HCT116 (cell line): Measurements from ENCODE around the gene TMPRSS9.

Experiments
- ELF1 ChIP-seq: IDR thresholded peaks from 2 replicates; pipeline ENCODE4 v1.6.1; 2012; ENCODE audit warnings: low read depth, borderline replicate concordance
- EZH2phosphoT487 ChIP-seq: fragments of 200-600 bp; IDR thresholded peaks from 2 replicates; pipeline ENCODE4 v1.6.1; 2018; ENCODE audit warnings: antibody characterized with exemption, borderline replicate concordance
- TF ChIP-seq, protein P1 (sequence below), 3 experiments: fragments of 200-600 bp in 1 of 3; sonication (generic) in 1 of 3; IDR thresholded peaks in 2 of 3; conservative IDR thresholded peaks in 1 of 3; 2 replicates each; pipeline ENCODE4 v1.5.1; 2012 to 2017; ENCODE audit warnings: low read depth in 2 of 3, low read length in 2 of 3, antibody characterized with exemption in 1 of 3, borderline replicate concordance in 1 of 3, control low read depth in 1 of 3, mild to moderate bottlenecking in 1 of 3, mixed read lengths in 1 of 3, mixed run types in 1 of 3, moderate library complexity in 1 of 3; ENCODE audit not compliant: insufficient read depth in 1 of 3

DNA sequence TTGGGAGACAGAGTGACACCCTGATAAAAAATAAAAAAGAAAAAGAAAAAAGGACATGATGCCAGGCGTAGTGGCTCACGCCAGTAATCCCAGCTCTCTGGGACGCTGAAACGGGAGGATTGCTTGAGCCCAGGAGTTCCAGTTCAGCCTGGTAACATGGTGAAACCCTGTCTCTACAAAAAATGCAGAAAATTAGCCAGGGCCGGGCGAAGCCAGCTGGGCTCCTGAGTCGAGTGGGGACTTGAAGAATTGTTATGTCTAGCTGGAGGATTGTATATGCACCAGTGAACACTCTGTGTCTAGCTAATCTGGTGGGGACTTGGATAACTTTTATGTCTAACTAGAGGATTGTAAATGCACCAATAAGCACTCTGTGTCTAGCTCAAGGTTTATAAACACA lies 32.3 kb downstream of the TMPRSS9 start:
- TF ChIP-seq, protein P1, sequence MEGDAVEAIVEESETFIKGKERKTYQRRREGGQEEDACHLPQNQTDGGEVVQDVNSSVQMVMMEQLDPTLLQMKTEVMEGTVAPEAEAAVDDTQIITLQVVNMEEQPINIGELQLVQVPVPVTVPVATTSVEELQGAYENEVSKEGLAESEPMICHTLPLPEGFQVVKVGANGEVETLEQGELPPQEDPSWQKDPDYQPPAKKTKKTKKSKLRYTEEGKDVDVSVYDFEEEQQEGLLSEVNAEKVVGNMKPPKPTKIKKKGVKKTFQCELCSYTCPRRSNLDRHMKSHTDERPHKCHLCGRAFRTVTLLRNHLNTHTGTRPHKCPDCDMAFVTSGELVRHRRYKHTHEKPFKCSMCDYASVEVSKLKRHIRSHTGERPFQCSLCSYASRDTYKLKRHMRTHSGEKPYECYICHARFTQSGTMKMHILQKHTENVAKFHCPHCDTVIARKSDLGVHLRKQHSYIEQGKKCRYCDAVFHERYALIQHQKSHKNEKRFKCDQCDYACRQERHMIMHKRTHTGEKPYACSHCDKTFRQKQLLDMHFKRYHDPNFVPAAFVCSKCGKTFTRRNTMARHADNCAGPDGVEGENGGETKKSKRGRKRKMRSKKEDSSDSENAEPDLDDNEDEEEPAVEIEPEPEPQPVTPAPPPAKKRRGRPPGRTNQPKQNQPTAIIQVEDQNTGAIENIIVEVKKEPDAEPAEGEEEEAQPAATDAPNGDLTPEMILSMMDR (IDR thresholded peaks at IDR 0.05 in 2 of 3, conservative IDR thresholded peaks at IDR 0.05 in 1 of 3; ENCODE audit: borderline replicate concordance in 1 of 3, insufficient read depth in 1 of 3, low read depth in 2 of 3, low read length in 2 of 3) = no peak
- TF ChIP-seq ELF1 = no peak
- TF ChIP-seq EZH2phosphoT487 = no peak
